ENCODE measurements around the gene BHLHA9.
"Not testable (repeated sequence)": the region's sequence is repeated elsewhere in the genome, so short reads cannot be mapped to it uniquely, and the experiment has no call there.

Gene BHLHA9

DNA sequence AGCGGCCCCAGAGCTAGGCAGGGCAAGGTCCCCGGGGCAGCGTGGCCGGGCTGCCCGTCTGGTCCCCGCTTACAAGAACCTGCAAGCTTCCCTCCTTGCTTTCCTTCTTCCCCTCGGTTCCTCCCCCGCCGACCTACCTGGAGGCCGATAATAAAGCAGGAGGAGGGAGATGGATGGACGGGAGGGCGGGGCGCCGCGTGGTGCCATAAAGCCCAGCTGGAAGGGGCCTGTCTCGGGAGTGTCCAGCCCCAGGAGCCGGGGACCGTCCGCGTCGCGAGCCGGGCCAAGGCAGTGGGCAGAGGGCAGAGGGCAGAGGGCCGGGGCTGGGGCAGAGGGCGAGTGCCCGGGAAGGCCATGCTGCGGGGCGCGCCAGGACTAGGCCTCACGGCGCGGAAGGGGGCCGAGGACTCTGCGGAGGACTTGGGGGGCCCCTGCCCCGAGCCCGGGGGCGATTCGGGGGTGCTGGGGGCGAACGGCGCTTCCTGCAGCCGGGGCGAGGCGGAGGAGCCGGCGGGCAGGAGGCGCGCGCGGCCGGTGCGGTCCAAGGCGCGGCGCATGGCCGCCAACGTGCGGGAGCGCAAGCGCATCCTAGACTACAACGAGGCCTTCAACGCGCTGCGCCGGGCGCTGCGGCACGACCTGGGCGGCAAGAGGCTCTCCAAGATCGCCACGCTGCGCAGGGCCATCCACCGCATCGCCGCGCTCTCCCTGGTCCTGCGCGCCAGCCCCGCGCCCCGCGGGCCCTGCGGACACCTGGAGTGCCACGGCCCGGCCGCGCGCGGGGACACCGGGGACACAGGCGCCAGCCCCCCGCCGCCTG, at the start of gene BHLHA9:
TSS of gene BHLHA9 (plus strand) at position 235 of the 820 bp plus-strand sequence. CDS start at position 355, 120 bp downstream.
- DNase-seq (ENCODE audit: low read depth), result no peak

DNA sequence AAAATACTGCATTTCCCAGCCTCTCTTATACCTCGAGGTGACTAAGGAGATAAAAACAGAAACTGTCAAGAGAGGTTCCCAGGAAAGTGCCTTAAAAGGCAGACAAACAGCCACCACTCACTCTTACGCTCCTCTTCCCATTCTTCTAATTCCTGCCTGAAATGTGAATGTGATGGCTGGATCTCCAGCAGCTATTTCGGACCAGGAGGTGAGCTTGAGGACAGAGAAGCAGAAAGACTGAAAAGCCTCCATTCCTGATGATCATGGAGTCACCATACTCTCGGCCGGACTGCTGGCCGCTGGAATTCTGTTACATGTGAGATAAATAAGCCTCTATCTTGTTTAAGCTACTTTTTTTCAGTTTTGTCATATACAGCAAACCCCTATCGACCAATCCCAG, 49.0 kb upstream of the BHLHA9 start:
- no peak for DNase-seq (ENCODE audit: low read depth)

DNA sequence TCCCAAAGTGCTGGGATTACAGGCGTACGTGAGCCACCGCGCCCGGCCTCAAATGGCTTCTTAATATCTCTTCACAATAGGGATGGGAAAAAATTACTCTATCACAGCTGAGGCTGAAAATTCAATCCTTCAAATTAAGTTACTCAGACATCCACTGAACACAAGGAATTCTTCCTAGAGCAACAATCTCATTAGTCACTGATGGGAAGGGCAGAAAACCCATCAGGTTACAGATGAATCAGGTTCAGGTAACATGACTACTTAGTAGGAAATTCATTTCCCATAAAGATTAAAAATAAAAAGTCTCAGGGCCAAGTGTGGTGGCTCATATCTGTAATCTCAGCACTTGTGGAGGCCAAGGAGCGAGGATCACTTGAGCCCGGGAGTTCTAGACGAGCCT, 47.9 kb upstream of the BHLHA9 start:
- no peak for DNase-seq (ENCODE audit: low read depth)

DNA sequence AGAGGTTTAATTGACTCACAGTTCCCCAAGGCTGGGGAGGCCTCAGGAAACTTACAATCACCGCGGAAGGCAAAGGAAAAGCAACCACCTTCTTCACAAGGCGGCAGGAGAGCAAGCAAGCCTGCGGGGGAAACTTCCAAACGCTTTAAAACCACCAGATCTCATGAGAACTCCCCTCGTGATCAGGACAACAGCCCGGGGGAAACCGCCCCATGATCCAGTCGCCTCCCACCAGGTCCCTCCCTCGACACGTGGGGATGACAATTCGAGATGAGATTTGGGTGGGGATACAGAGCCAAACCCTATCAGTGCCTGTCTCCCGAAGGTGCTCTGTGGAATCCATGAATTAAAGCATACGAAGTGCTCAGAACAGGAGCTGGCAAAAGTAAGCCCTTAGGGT, 46.6 kb upstream of the BHLHA9 start:
- DNase-seq (ENCODE audit: low read depth), result no peak

DNA sequence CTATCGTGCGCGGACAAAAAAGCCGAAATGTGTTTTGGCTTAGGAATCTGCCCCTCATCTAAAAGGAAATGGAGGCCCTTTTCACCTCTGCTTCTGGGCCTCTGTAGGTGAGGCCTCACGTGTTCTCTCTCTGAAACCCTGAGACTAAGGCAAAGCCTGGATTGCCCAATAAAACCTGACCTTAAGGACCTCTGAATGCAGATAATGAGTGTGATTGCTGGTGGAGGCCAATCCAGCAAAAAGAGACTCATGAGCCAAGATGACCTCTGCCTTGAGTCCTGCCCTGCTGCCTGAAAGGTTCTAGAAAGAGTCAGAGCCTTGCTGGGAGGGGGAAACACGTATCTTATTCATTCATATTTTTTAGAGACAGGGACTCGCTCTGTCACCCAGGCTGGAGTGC, 45.9 kb upstream of the BHLHA9 start:
- DNase-seq (ENCODE audit: low read depth), result no peak

DNA sequence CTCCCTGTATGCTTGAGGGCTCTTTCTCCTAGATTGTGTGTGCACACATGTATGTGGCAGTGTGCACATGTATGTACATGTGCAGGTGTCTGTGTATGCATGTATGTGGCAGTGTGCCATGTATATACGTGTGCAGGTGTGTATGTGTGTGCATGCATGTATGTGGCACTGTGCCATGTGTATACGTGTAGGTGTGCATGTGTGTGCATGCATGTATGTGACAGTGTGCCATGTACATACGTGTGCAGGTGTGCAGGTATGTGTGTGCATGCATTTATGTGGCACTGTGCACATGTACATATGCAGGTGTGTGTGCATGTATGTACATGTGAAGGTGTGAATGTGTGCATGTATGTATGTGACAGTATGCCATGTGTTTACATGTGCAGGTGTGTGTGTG, 43.9 kb upstream of the BHLHA9 start:
- DNase-seq (ENCODE audit: low read depth), result no peak

DNA sequence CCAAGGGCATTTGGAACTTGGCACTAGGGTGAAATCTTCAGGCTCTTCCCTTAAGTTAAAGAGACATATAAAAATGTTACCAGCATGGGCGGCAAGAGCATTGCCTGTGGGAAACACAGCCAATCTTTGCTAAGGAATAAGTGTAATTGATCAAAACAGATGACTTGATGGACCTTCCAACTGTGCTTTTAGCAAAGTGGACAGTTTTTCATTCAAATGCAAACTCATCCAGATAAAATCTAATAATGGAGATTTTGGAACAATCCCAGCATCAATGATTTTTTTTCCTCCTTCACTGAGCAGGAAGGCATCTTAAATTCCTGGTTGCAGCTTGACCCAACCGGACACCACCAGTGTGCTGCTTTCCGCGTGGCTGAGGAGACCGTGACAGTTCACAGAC, 42.9 kb upstream of the BHLHA9 start:
- DNase-seq (ENCODE audit: low read depth), result no peak

DNA sequence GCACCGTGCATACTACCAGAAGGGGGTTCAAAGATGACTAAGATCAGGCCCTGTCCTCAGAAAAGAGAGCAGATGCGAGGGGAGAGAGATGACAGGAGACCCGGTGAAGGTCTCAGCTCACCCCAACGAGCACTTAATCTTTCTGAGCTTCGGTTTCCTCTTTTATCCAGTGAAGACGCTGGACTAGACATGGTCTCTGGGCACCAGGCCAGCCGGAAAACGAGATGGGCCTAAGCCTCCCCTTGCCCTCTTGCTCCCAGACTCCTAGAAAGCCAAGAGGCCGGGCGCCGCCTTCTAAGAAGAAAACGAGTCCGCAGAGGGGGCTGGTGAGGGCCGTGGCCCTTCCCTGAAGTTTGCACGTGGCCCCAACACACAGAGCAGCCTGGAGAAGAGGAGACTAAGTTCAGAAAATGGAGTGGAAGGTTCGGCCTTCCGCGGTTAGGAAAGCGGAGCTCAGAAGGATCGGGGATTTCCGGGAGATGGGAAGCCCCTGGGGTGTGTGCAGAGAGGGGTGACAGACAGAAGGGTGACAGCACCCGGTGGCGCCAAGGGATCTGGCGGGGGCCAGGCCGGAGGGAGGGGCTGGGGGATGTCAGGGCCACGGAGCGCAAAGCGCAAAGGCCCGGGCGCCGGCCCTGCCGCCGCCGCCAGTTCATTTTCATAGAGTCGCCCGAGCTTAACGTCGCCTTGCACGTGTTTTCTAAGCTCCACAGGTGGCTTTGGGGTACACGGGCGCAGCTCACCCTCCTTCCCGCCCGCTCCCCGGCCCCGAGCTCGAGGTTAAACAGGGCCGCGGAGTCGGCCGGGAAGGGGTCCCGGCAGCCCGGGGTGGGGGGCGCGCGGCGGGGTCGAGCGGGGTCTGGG, 42.1 kb upstream of the BHLHA9 start:
- DNase-seq (ENCODE audit: low read depth), result no peak

DNA sequence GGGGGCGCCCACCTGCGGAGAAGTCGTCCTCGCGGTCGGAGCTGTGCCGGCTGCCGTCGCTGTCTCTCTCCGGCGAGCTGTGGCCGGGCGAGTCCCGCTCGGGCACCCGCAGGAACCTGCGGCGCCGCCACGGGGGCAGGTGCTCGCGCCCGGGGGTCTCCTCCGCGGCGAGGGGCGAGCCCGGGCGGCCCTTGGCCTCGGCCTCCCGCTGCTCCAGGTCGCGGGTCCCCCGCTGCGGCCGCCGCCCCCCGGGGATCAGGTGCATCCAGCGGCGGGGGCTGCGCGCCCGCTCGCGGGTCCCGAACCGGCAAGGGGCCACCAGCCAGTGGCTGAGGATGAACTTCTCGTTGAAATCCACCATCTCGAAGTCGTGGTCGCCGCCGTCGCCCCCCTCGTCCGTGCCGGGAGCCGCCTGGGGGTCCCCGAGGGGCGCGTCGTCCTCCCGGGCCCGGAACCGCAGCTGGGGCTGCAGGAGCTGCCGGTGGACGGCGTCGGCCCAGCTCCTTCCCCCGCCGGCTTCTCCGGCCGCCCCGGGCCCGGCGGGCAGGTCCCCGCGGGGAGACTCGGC, 41.4 kb upstream of the BHLHA9 start:
- DNase-seq (ENCODE audit: low read depth), result no peak

DNA sequence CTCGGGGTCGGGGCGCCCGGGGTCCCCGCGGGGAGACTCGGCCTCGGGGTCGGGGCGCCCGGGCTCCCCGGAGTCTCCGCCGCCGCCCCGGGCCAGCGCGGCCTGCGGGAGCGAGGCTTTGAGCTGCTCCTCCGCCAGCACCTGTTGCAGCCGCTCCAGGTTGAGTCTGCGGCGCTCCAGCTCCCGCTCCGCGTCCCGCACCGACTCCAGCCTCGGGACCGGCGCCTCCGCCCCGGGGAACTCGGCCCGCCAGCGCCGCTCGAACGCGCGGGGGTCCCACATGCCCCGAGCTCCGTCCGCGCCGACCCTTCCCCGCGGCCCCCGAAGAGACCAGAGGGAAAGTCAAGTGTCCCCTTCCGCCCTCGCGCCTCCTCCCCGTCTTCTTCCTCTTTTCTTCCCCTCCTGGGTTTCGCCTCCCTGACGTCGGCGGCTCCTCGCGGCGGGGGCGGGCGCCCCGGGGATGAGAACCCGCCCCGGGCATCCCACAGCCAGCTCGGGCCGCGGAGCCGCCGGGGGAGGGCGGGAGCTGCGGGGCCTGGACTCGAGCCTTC, 40.8 kb upstream of the BHLHA9 start:
- no peak for DNase-seq (ENCODE audit: low read depth)

DNA sequence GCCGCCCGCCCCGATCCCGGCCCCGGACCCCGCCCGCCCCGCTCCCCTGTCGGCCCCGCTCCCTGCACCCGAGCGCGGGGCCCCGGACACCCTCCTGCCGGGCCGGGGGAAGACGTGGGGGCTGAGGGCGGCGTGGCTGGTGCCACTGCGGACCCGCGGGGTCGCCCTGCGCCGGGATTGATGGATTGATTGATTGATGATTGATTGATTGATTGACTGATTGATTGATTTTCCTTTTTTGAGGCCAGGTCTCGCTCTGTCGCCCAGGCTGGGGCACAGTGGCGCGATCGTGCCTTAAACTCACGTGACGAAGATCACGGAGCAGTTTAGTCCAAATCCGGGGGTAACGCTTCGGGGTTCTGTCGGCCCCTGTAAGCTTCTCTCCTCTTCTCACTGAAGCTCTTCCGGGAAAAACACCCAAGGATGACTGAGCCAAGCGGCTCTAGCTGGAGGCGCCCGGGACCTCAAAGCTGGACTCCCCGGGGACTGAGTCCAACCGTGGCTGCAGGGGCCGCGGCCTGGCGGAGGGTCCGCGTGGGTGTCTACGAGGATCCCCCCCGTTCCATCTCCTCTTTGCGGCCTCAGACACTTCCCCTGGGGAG, 40.2 kb upstream of the BHLHA9 start:
- no peak for DNase-seq (ENCODE audit: low read depth)

DNA sequence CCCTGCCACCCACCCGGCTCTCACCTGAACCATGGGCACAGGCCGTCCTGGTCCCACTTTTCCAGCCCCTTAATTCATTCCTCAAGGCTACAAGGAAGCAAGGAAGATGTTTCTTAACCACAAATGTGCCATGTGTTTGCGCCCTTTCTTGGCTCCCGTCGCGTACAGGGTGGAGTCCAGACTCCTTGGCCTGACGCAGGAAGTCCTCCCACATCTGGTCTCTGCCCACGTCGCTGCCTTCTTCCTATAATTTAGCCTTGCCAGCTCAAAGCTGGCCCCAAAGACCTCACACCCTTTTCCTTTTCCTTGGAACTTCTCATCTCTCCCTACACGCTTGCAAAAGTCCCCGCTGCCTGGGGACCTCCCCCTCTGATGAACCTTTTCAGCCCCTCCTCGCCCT, 38.8 kb upstream of the BHLHA9 start:
- DNase-seq (ENCODE audit: low read depth), result no peak

DNA sequence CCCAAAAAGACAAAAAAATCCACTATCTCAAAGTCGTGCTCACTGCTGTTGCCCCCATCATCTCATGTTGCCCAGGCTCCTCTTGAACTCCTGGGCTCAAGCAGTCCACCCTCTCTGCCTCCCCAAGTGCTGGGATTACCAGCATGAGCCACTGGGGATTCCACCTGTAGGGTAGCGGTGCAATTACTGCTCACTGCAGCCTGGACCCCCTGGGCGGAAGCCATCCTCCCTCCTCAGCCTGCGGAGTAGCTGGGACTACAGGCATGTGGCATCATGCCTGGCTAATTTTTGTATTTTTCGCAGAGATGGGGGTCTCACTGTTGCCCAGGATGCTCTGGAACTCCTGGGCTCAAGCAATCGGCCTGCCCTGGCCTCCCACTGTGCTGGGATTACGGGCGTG, 37.9 kb upstream of the BHLHA9 start:
- DNase-seq (ENCODE audit: low read depth), result no peak

DNA sequence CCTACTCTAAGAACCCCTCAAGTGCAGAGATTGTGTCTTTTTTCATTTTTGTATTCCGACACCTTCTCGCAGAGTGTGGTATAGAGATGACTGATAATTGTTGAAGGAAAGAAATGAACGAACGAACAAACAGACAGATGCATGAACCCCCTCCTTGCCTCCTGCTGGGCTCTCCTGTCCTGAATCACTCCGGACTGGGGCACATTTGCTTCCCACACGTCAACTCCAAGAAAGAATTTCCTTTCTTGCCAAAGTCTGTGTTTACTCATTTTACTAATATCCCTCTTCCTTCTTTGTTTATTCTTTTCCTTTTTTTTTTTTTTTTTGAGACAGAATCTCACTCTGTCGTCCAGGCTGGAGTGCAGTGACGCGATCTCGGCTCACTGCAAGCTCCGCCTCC, 37.5 kb upstream of the BHLHA9 start:
- no peak for DNase-seq (ENCODE audit: low read depth)

DNA sequence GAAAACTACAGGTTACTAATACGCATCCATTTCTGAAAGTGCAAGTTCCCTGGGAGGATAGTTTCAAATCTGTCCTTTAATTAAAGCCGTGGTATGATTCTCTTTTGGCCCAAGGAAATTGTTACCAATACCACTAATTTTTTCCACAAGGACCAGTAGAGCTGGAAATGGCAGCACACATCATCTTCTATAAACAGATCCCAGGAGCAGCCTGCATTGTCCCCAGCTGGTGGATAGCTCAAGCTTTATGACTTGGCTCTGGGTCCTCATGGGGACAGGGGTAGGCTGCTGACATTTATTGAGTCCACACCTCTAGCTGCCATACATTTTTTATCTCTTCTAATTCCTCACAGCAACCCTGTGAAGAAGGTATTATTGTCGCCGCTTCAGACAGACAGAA, 35.8 kb upstream of the BHLHA9 start:
- no peak for DNase-seq (ENCODE audit: low read depth)

DNA sequence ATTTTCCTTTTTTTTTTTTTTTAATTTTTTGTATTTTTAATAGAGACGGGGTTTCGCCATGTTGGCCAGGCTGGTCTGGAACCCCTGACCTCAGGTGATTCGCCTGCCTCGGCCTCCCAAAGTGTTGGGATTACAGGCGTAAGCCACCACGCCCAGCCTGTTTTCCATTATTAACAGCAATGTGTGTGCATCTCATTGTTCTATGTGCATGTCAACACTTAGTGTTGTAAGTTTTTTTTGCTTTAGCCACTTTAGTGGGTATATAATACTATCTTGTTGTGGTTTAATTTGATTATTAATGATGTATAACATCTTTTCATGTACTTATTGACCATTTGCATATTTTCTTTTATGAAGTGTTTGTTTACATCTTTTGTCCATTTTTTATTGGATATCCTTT, 32.8 kb upstream of the BHLHA9 start:
- no peak for DNase-seq (ENCODE audit: low read depth)

DNA sequence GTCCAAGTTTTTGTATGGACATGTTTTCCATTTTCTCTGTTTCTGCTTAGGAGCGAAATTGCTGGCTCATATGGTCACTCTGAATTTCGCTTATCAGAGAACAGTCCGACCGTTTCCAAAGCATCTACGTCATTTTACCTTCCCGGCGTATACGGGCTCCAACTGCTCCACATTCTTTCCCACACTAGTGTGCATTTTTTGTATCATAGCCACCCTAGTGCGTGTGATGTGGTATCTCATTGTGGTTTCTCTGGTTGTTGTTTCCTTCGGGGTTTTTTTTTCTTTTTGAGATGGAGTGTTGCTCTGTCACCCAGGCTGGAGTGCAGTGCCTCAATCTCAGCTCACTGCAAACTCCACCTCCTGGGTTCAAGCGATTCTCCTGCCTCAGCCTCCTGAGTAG, 31.0 kb upstream of the BHLHA9 start:
- no peak for DNase-seq (ENCODE audit: low read depth)

DNA sequence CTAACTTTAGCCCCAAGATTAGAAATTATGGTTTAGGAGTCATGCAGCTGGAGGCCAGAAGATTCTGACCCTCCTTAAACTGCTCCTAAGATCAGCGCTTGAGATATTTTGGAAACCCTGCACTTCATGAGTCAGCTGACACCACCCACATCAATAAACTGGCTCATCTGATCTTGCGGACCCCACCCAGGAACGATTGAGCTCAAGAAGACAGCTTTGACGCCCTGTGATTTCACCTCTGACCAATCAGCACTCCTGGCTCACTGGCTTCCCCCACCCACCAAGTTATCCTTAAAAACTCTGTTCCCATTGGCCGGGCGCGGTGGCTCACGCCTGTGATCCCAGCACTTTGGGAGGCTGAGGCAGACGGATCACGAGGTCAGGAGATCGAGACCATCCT, 29.8 kb upstream of the BHLHA9 start:
- not testable (repeated sequence) for DNase-seq (ENCODE audit: low read depth)

DNA sequence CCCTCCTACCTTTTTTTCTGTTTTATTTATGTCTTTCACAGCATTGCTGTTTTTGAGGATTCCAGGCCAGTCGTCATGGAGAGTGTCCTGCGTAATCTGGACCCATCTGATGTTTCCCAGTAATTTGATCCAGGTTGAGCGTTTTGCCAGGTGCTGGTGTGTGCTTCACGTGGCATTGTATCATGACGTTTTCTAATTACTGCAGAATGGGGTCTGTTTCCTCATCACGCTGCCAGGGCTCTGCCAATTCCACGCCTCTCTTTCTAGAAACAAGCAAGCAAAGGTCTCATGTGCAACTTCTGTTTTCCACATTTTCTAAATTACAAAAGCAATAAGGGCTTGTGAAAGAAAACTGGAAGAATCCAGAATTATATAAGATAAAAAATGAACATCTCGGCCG, 28.3 kb upstream of the BHLHA9 start:
- DNase-seq (ENCODE audit: low read depth), result no peak

DNA sequence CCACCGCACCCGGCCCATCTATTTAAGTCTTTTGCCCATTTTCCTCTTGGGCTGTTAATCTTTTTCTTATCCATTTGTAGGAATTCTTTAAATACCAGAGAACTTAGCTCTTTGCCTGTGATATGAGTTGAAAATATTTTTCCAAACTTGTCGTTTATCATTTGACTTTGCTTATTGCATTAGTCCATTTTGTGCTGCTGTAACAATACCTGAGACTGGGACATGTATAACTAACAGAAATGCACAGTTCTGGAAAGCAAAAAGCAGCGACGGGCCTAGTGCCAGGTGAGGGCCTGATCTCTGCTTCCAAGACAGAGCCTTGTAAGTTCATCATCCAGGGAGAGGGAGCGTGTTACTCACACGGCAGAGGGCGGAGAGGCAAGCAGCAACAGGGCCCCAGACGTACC, 25.6 kb upstream of the BHLHA9 start:
- no peak for DNase-seq (ENCODE audit: low read depth)

DNA sequence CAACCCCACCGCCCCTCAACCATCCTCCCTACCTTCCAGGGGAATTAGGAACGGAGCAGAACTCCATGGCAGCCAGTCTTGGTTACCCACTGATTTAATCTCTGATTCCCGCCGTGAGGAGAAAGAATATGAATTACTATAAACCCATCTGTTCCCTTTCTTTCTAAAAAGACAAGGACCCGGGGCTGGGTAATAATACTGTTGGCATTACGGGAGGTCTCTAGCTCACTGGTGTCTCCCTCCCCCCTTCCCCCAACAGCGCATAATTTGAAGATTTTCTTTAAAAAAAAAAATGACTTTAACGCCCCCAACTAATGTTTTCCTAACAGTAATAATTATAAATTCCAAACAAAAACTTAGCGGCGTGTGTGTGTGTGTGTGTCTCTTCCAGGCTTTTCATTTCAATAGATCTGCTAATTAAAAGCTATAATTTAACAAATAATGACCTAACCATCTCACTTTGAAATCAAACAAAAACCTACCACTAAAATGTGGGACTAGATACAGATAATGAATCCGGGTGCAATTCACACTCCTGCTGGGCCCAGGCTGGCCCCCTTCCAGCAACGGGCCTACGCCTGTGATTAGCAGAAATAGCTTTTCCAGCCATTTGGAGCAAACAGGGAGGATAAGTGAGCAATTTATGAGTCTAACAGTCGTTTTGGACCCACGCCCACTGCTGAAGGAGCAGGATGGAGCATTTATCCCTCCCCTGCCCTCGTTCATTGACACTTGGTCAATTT, 18.2 kb upstream of the BHLHA9 start:
- no peak for DNase-seq (ENCODE audit: low read depth)

DNA sequence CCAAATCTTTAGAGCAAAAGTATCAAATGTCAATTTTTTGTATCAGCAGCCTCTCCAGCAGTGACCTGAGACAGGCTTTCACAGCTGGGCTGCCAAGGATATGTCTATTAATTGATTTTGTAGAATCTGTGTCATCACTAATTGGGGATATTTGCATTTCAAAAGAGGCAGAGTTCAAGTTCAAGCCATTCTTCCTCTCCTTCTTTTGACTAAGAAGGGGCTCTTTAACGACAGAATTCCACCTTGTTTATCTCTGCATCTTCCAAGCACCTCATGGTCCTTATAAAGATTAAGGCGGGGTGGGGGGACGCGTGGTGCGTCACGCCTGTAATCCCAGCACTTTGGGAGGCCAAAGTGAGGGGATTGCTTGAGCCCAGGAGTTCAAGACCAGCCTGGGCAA, 15.2 kb upstream of the BHLHA9 start:
- DNase-seq (ENCODE audit: low read depth), result no peak
